H9 (cell line): ENCODE measurements around the gene SPOP. TPM values are rescaled to one million over a fixed set of nuclear protein-coding genes. Genes with fewer than 3 reads are reported as not detected.

ENCODE experiments used
- DNase-seq: peaks from one replicate; pipeline ENCODE4 v3.0.0-alpha.2; 2017
- H2AFZ ChIP-seq: one replicate; pipeline ENCODE4 v1.6.1; 2013; ENCODE audit warnings: mild to moderate bottlenecking, low read length, control low read depth, moderate library complexity
- H2AK5ac ChIP-seq: 2 replicates; pipeline ENCODE4 v1.6.1; 2013; ENCODE audit warnings: low read length, control low read depth, mixed read lengths; ENCODE audit not compliant: insufficient read length
- H2BK120ac ChIP-seq: one replicate; pipeline ENCODE4 v1.6.1; 2013; ENCODE audit warnings: low read depth, mild to moderate bottlenecking, low read length, control low read depth, inconsistent platforms; ENCODE audit not compliant: poor library complexity, severe bottlenecking
- H2BK12ac ChIP-seq: 2 replicates; pipeline ENCODE4 v1.6.1; 2013; ENCODE audit warnings: low read length, control low read depth, mixed read lengths, low read depth; ENCODE audit not compliant: insufficient read length
- H2BK15ac ChIP-seq: 2 replicates; pipeline ENCODE4 v1.6.1; 2013; ENCODE audit warnings: low read depth, low read length, control low read depth
- H2BK20ac ChIP-seq: one replicate; pipeline ENCODE4 v1.6.1; 2013; ENCODE audit warnings: low read depth, mild to moderate bottlenecking, low read length, control low read depth, inconsistent platforms; ENCODE audit not compliant: poor library complexity, severe bottlenecking
- H2BK5ac ChIP-seq: 2 replicates; pipeline ENCODE4 v1.6.1; 2013; ENCODE audit warnings: low read length, control low read depth, mixed read lengths; ENCODE audit not compliant: insufficient read length
- H3K14ac ChIP-seq: 2 replicates; pipeline ENCODE4 v1.6.1; 2013; ENCODE audit warnings: low read length, control low read depth; ENCODE audit not compliant: insufficient read depth
- H3K18ac ChIP-seq: 2 replicates; pipeline ENCODE4 v1.6.1; 2013; ENCODE audit warnings: low read depth, mild to moderate bottlenecking, mixed read lengths, low read length, control low read depth; ENCODE audit not compliant: insufficient read length
- H3K23ac ChIP-seq: 2 replicates; pipeline ENCODE4 v1.6.1; 2013; ENCODE audit warnings: low read length, control low read depth, mixed read lengths, low read depth; ENCODE audit not compliant: insufficient read length
- H3K23me2 ChIP-seq: 2 replicates; pipeline ENCODE4 v1.6.1; 2013; ENCODE audit warnings: low read depth, mild to moderate bottlenecking, mixed read lengths, low read length, control low read depth; ENCODE audit not compliant: insufficient read length, poor library complexity, severe bottlenecking
- H3K27ac ChIP-seq: 2 replicates; pipeline ENCODE4 v1.5.1; 2013; ENCODE audit warnings: low read length, control low read depth, mixed read lengths, low read depth; ENCODE audit not compliant: insufficient read length
- H3K27me3 ChIP-seq: 2 replicates; pipeline ENCODE4 v1.6.1; 2013; ENCODE audit warnings: low read length, control low read depth, inconsistent platforms; ENCODE audit not compliant: insufficient read depth
- H3K4ac ChIP-seq: 2 replicates; pipeline ENCODE4 v1.6.1; 2013; ENCODE audit warnings: low read depth, mild to moderate bottlenecking, control low read depth, inconsistent platforms, low read length, moderate library complexity
- H3K4me1 ChIP-seq: 2 replicates; pipeline ENCODE4 v1.6.1; 2013; ENCODE audit warnings: low read length, control low read depth, inconsistent platforms; ENCODE audit not compliant: insufficient read depth
- H3K4me2 ChIP-seq: 2 replicates; pipeline ENCODE4 v1.6.1; 2013; ENCODE audit warnings: low read length, control low read depth, mixed read lengths; ENCODE audit not compliant: insufficient read length, insufficient read depth
- H3K56ac ChIP-seq: 2 replicates; pipeline ENCODE4 v1.6.1; 2013; ENCODE audit warnings: low read depth, mild to moderate bottlenecking, mixed read lengths, low read length, control low read depth; ENCODE audit not compliant: insufficient read length
- H3K79me1 ChIP-seq: 2 replicates; pipeline ENCODE4 v1.6.1; 2013; ENCODE audit warnings: low read depth, mild to moderate bottlenecking, moderate library complexity, low read length, control low read depth, inconsistent platforms; ENCODE audit not compliant: insufficient read depth, poor library complexity, severe bottlenecking
- H3K79me2 ChIP-seq: 2 replicates; pipeline ENCODE4 v1.6.1; 2013; ENCODE audit warnings: low read length, control low read depth, inconsistent platforms; ENCODE audit not compliant: insufficient read depth
- H3K9ac ChIP-seq: 2 replicates; pipeline ENCODE4 v1.6.1; 2013; ENCODE audit warnings: low read length, control low read depth, mixed read lengths; ENCODE audit not compliant: insufficient read length; ENCODE audit errors: extremely low read depth
- H3K9me3 ChIP-seq: one replicate; pipeline ENCODE4 v1.6.1; 2013; ENCODE audit warnings: low read depth, low read length, inconsistent platforms; ENCODE audit not compliant: control insufficient read depth
- H3T11ph ChIP-seq: one replicate; pipeline ENCODE4 v1.6.1; 2013; ENCODE audit warnings: mild to moderate bottlenecking, low read length, control low read depth, inconsistent platforms
- H4K20me1 ChIP-seq: one replicate; pipeline ENCODE4 v1.6.1; 2013; ENCODE audit not compliant: control insufficient read depth, insufficient read length, insufficient read depth
- H4K5ac ChIP-seq: 2 replicates; pipeline ENCODE4 v1.6.1; 2013; ENCODE audit warnings: low read depth, mild to moderate bottlenecking, mixed read lengths, low read length, control low read depth; ENCODE audit not compliant: insufficient read length
- H4K8ac ChIP-seq: replicated peaks from 2 replicates; pipeline ENCODE4 v1.6.1; 2013; ENCODE audit warnings: low read length, control low read depth, mixed read lengths, low read depth; ENCODE audit not compliant: insufficient read length
- H4K91ac ChIP-seq: 2 replicates; pipeline ENCODE4 v1.6.1; 2013; ENCODE audit warnings: low read depth, mild to moderate bottlenecking, moderate library complexity, mixed read lengths, low read length, control low read depth; ENCODE audit not compliant: insufficient read length
- H3K27ac Mint-ChIP-seq, 3 experiments: 2 replicates in 2 of 3; 3 replicates in 1 of 3; pipeline ENCODE4 v1.8.0; 2020 to 2021; ENCODE audit warnings: mixed read lengths in 3 of 3, mild to moderate bottlenecking in 1 of 3, moderate library complexity in 1 of 3
- H3K27me3 Mint-ChIP-seq: 2 replicates; pipeline ENCODE4 v1.8.0; 2021; ENCODE audit warnings: low read depth, mild to moderate bottlenecking, moderate library complexity, mixed read lengths
- H3K36me3 Mint-ChIP-seq, 3 experiments: 2 replicates in 2 of 3; 3 replicates in 1 of 3; pipeline ENCODE4 v1.8.0; 2020 to 2021; ENCODE audit warnings: low read depth in 3 of 3, mixed read lengths in 3 of 3; ENCODE audit not compliant: insufficient read depth in 1 of 3
- H3K4me1 Mint-ChIP-seq, 2 experiments: 2 replicates each; pipeline ENCODE4 v1.8.0; 2020; ENCODE audit warnings: mixed read lengths in 2 of 2
- H3K4me3 Mint-ChIP-seq, 2 experiments: 2 replicates in 1 of 2; 3 replicates in 1 of 2; pipeline ENCODE4 v1.8.0; 2020 to 2021; ENCODE audit warnings: mild to moderate bottlenecking in 2 of 2, mixed read lengths in 2 of 2, moderate library complexity in 1 of 2
- H3K9me3 Mint-ChIP-seq, 2 experiments: 2 replicates in 1 of 2; 3 replicates in 1 of 2; pipeline ENCODE4 v1.8.0; 2020; ENCODE audit warnings: mild to moderate bottlenecking in 2 of 2, mixed read lengths in 2 of 2, moderate library complexity in 1 of 2
- WGBS: extraction: QIAGEN DNeasy Blood & Tissue Kit; methylation state at CpG from one replicate; pipeline ENCODE4 v1.1.7; 2013; ENCODE audit warnings: missing lambda C conversion rate, low lambda C conversion rate, mixed read lengths; ENCODE audit not compliant: insufficient read length; ENCODE audit errors: extremely low coverage; 5-methylcytosine and 5-hydroxymethylcytosine counted together
- total RNA-seq: library from RNA; stranded (reverse); gene quantifications from 2 replicates; pipeline ENCODE4 v1.2.1, GENCODE V29; 2021
- TF ChIP-seq, protein P1 (sequence below): fragments of 200-600 bp; sonication (generic); conservative IDR thresholded peaks from 3 replicates; pipeline ENCODE4 v1.8.0; 2021; ENCODE audit warnings: antibody characterized with exemption, mild to moderate bottlenecking

Gene SPOP
- total RNA-seq, 1 experiment from 2014 or later = 33.7 TPM

DNA sequence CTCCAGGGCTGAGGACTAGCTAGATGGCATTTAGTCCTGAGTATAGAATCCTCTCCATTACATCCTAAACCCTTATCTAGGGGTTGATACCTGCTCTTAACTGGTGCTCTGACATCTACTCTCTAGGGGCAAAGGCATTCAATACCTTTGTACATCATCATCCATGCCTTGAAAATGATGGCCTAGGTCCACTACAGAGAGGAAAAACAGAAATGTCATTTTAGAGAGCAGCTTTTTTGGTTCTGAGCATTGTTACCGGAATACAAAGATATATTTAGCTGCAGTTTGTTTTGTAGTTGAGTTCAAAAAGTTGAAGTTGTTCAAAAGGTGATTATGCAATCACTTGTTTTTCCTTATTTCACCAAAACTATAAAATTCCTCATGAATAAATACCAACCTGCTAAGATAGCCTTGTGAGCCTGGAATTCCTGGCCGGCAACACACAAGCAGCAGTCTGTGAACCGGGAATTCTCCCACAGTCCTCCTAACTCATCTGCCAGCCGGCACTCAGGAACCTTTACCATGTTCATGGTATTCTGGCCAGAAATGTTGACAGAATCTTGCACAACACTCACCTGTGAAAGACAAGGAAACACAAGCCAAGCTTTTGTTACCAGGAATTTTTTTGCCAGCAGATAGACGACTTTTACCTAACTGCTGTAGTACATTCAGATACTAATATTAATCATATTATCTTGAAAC, 66.9 kb downstream of the SPOP start:
- Mint-ChIP-seq H3K9me3 (no peaks in the 10 kb centered on the region), H3K4me3 (no peak overlapping the region), H3K36me3 (peaks cover 12 to 45% (median 45%) of the 10 kb centered on the region in 3 experiments; a peak in 6 of 7 replicates), H3K4me1 (no peaks in the 10 kb centered on the region), H3K27me3 (no peaks in the 10 kb centered on the region), H3K27ac (no peak overlapping the region; a peak in 1 of 7 replicates)
- Histone ChIP-seq H3K23me2 (no peaks in the 10 kb centered on the region), H3K23ac (no peak overlapping the region), H3K56ac (no peak overlapping the region), H4K20me1 (no peaks in the 10 kb centered on the region), H3K4me2 (no peak overlapping the region), H3K27me3 (no peaks in the 10 kb centered on the region), H4K91ac (no peak overlapping the region), H3K79me1 (peaks cover 6% of the 10 kb centered on the region), H2BK20ac (no peak overlapping the region), H2BK15ac (no peak overlapping the region), H3K18ac (no peak overlapping the region), H3K4me1 (no peaks in the 10 kb centered on the region), H3K79me2 (no peaks in the 10 kb centered on the region), H2BK12ac (no peak overlapping the region), H2BK120ac (no peak overlapping the region), H3K14ac (no peak overlapping the region), H2AK5ac (no peak overlapping the region), H3K9me3 (no peaks in the 10 kb centered on the region), H3T11ph (no peak overlapping the region), H3K9ac (no peak overlapping the region), H3K27ac (no peak overlapping the region), H2BK5ac (no peak overlapping the region), H3K4ac (no peak overlapping the region), H2AFZ (no peak overlapping the region), H4K8ac (no peak overlapping the region), H4K5ac (no peak overlapping the region)
- no peak for DNase-seq
- TF ChIP-seq, protein P1, sequence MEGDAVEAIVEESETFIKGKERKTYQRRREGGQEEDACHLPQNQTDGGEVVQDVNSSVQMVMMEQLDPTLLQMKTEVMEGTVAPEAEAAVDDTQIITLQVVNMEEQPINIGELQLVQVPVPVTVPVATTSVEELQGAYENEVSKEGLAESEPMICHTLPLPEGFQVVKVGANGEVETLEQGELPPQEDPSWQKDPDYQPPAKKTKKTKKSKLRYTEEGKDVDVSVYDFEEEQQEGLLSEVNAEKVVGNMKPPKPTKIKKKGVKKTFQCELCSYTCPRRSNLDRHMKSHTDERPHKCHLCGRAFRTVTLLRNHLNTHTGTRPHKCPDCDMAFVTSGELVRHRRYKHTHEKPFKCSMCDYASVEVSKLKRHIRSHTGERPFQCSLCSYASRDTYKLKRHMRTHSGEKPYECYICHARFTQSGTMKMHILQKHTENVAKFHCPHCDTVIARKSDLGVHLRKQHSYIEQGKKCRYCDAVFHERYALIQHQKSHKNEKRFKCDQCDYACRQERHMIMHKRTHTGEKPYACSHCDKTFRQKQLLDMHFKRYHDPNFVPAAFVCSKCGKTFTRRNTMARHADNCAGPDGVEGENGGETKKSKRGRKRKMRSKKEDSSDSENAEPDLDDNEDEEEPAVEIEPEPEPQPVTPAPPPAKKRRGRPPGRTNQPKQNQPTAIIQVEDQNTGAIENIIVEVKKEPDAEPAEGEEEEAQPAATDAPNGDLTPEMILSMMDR = no peak
- no CpG with 5 or more reads among the region's 5 CpGs for WGBS
